K562 (cell line): ENCODE measurements around the gene SNX1. TPM values are rescaled to one million over a fixed set of nuclear protein-coding genes. Genes with fewer than 3 reads are reported as not detected.

Experiments
- ATAC-seq: fragments of 200-7000 bp; cut with Tn5 transposase; 3 replicates; pipeline ENCODE4 v1.9.1; 2020; ENCODE audit warnings: moderate library complexity
- BruUV-seq: library from RNA; stranded (reverse); fragments of 400-500 nt; replicated peaks from 2 replicates; lab custom pipeline; 2021; lab: Mats Ljungman, UMichigan
- CTCF ChIA-PET: fragments of 300-600 bp; formaldehyde crosslinking; extraction: SDS; loops from one replicate; lab custom pipeline; 2021; ENCODE audit warnings: low intra/inter-chr PET ratio; lab: Yijun Ruan, JAX
- POLR2A ChIA-PET: fragments of 300-600, 350-650 bp; sonication (Branson Sonifier 250); formaldehyde crosslinking; extraction: SDS; loops from one replicate; lab custom pipeline; 2021; ENCODE audit warnings: antibody characterized with exemption, inconsistent platforms; lab: Yijun Ruan, JAX
- DNase-seq, 4 experiments: peaks; one replicate each; pipeline versions ENCODE4 v3.0.0 to v3.0.0-alpha.2; 2011 to 2018; ENCODE audit warnings: low spot score in 3 of 4, mixed read lengths in 3 of 4; ENCODE audit errors: extremely low read depth in 1 of 4
- FAIRE-seq: peaks from 2 replicates; lab custom pipeline; 2011; peaks lifted over from hg19 to GRCh38; lab: Jason Lieb, UNC
- H2AFZ ChIP-seq: 2 replicates; pipeline ENCODE4 v1.6.0; 2011; ENCODE audit warnings: low read depth, low read length, control low read depth, inconsistent platforms
- H3K27ac ChIP-seq: fragments of 200-600 bp; 3 replicates; pipeline ENCODE4 v1.8.0; 2011; ENCODE audit warnings: low read depth, mild to moderate bottlenecking, control low read depth, inconsistent platforms, low read length, moderate library complexity, mixed read lengths; ENCODE audit errors: extremely low read depth
- H3K27me3 ChIP-seq, 2 experiments: fragments of 300-600 bp in 1 of 2; 2 replicates in 1 of 2; 3 replicates in 1 of 2; pipeline versions ENCODE4 v1.6.0 to v1.8.0; 2011; ENCODE audit warnings: inconsistent platforms in 2 of 2, low read length in 2 of 2, mild to moderate bottlenecking in 1 of 2, mixed read lengths in 1 of 2, moderate library complexity in 1 of 2; ENCODE audit not compliant: control insufficient read depth in 2 of 2, insufficient read depth in 2 of 2
- H3K36me3 ChIP-seq: fragments of 300-600 bp; 3 replicates; pipeline ENCODE4 v1.8.0; 2011; ENCODE audit warnings: mild to moderate bottlenecking, low read length, inconsistent platforms; ENCODE audit not compliant: control insufficient read depth, insufficient read depth
- H3K4me1 ChIP-seq, 2 experiments: fragments of 200-600 bp in 1 of 2; replicated peaks in 1 of 2; 2 replicates in 1 of 2; 3 replicates in 1 of 2; pipeline versions ENCODE4 v1.5.1 to v1.8.0; 2011; ENCODE audit warnings: inconsistent platforms in 2 of 2, low read length in 2 of 2, mild to moderate bottlenecking in 1 of 2, mixed read lengths in 1 of 2, moderate library complexity in 1 of 2; ENCODE audit not compliant: control insufficient read depth in 2 of 2, insufficient read depth in 2 of 2
- H3K4me2 ChIP-seq: 2 replicates; pipeline ENCODE4 v1.6.1; 2011; ENCODE audit warnings: low read length, control low read depth, inconsistent platforms, mixed read lengths; ENCODE audit not compliant: insufficient read depth
- H3K4me3 ChIP-seq: fragments of 200-600 bp; sonication (generic), shearing (Covaris generic); 2 replicates; pipeline ENCODE4 v1.5.1; 2016; ENCODE audit warnings: control low read depth, inconsistent platforms
- H3K79me2 ChIP-seq: fragments of 200-600 bp; 3 replicates; pipeline ENCODE4 v1.8.0; 2011; ENCODE audit warnings: low read length, inconsistent platforms; ENCODE audit not compliant: control insufficient read depth, insufficient read depth
- H3K9ac ChIP-seq, 2 experiments: 2 replicates each; pipeline versions ENCODE4 v1.6.0 to v1.6.1; 2011; ENCODE audit warnings: low read depth in 2 of 2, low read length in 2 of 2, control low read depth in 1 of 2, inconsistent platforms in 1 of 2, mild to moderate bottlenecking in 1 of 2, mixed read lengths in 1 of 2; ENCODE audit not compliant: insufficient read depth in 1 of 2
- H3K9me1 ChIP-seq: one replicate; pipeline ENCODE4 v1.6.0; 2011; ENCODE audit warnings: inconsistent platforms, mild to moderate bottlenecking, low read length, moderate library complexity; ENCODE audit not compliant: control insufficient read depth, insufficient read depth
- H3K9me3 ChIP-seq: replicated peaks from 2 replicates; pipeline ENCODE4 v1.5.1; 2011; ENCODE audit warnings: low read depth, low read length, inconsistent platforms; ENCODE audit not compliant: control insufficient read depth, insufficient read depth
- H4K20me1 ChIP-seq: replicated peaks from 2 replicates; pipeline ENCODE4 v1.6.1; 2011; ENCODE audit warnings: low read length, inconsistent platforms, mixed read lengths; ENCODE audit not compliant: control insufficient read depth, insufficient read depth
- ATF1 ChIP-seq, 2 experiments: fragments of 450-650 bp in 1 of 2; IDR thresholded peaks; 2 replicates each; pipeline ENCODE4 v1.6.1; 2016; ENCODE audit warnings: missing compliant biosample characterization in 1 of 2, missing genetic modification characterization in 1 of 2
- CCNT2 ChIP-seq: IDR thresholded peaks from 2 replicates; pipeline ENCODE4 v1.6.1; 2011; ENCODE audit warnings: borderline replicate concordance, low read depth, mild to moderate bottlenecking, moderate library complexity, mixed read lengths, low read length; ENCODE audit not compliant: insufficient read length; ENCODE audit errors: extremely low read depth
- DMBX1 ChIP-seq: fragments of 250-450 bp; sonication (Bioruptor Pico); IDR thresholded peaks from 2 replicates; pipeline ENCODE4 v1.8.0; 2022; ENCODE audit warnings: inconsistent platforms, mild to moderate bottlenecking, moderate library complexity, borderline replicate concordance
- IRF2 ChIP-seq: sonication (generic); formaldehyde crosslinking; IDR thresholded peaks from 2 replicates; pipeline ENCODE4 v1.8.1; 2022; ENCODE audit warnings: mild to moderate bottlenecking, missing genetic modification reagents
- KAT8 ChIP-seq: fragments of 450-650 bp; IDR thresholded peaks from 2 replicates; pipeline ENCODE4 v1.6.1; 2016; ENCODE audit warnings: low read depth, mild to moderate bottlenecking
- POLR2G ChIP-seq: fragments of 200-400 bp; formaldehyde crosslinking; IDR thresholded peaks from 2 replicates; pipeline ENCODE4 v1.6.1; 2017; ENCODE audit warnings: low read depth, mild to moderate bottlenecking, antibody characterized with exemption, low read length, moderate library complexity
- ZFP91 ChIP-seq: sonication (generic); formaldehyde crosslinking; IDR thresholded peaks from 2 replicates; pipeline ENCODE4 v1.8.0; 2022; ENCODE audit warnings: mild to moderate bottlenecking, missing genetic modification reagents
- ZNF316 ChIP-seq: fragments of 450-650 bp; IDR thresholded peaks from 2 replicates; pipeline ENCODE4 v1.6.1; 2016
- WGBS: fragments of 100-300 bp; shearing (Covaris generic); methylation state at CpG from one replicate; pipeline ENCODE4 v1.1.6; 2016; ENCODE audit warnings: low coverage, mixed read lengths; ENCODE audit not compliant: insufficient coverage; ENCODE audit errors: missing lambda C conversion rate; 5-methylcytosine and 5-hydroxymethylcytosine counted together
- in situ Hi-C: fragments of 300-500 bp; cut with MboI; formaldehyde crosslinking; loops from 4 replicates; pipeline ENCODE4 v1.15.0; 2018; ENCODE audit warnings: inconsistent platforms, mixed read lengths
- intact Hi-C: fragments of 100-400 bp; cut with micrococcal nuclease; formaldehyde crosslinking; loops from 2 replicates; pipeline ENCODE4 v1.14.2; 2022
- polyA plus RNA-seq, 8 experiments: library from polyadenylated mRNA; depleted of rRNA in 4 of 8; stranded (reverse) in 5 of 8; unstranded in 3 of 8; fragments of >200 nt; fragmentation: Nextera tagmentation in 2 of 8; fragmentation: Illumina TruSeq in 1 of 8; extraction: Ambion mirVana in 2 of 8; extraction: Trizol in 1 of 8; gene quantifications; 2 replicates each; pipeline versions ENCODE4 v1.2.1 to v1.2.3, GENCODE V29; 2011 to 2014; ENCODE audit warnings: inconsistent platforms in 1 of 8, missing spikeins in 1 of 8
- total RNA-seq, 7 experiments: library from RNA; depleted of rRNA in 6 of 7; stranded (reverse); fragments of >200 nt in 6 of 7; fragmentation: Illumina TruSeq in 2 of 7; extraction: Trizol in 2 of 7; gene quantifications; 2 replicates each; pipeline versions ENCODE4 v1.2.1 to v1.2.3, GENCODE V29; 2011 to 2021; ENCODE audit warnings: low replicate concordance in 1 of 7
- TF ChIP-seq, protein P1 (sequence below): sonication (generic); formaldehyde crosslinking; IDR thresholded peaks from 2 replicates; pipeline ENCODE4 v1.8.0; 2023; ENCODE audit warnings: mild to moderate bottlenecking, missing genetic modification reagents
- TF ChIP-seq, protein P2 (sequence below): fragments of 250-450 bp; sonication (Bioruptor Pico); IDR thresholded peaks from 2 replicates; pipeline ENCODE4 v1.5.0; 2021; ENCODE audit warnings: mild to moderate bottlenecking, borderline replicate concordance

Gene SNX1
- total and polyA plus RNA-seq, 9 of the 15 experiments (the other 6 are each of a cell fraction or from before 2014, with no cell fraction given) = 11.0 to 105 (median 59.9) TPM

- CTCF ChIA-PET = no interaction called here
- peaks cover 16 to 54% of the 10 kb centered on the region in 2 experiments; a peak in 4 of 5 replicates for H3K4me1 ChIP-seq
- no peak overlapping the region for H3K27ac ChIP-seq
- H3K4me3 ChIP-seq = no peak overlapping the region
- DNase-seq (no peak), ATAC-seq (no peak), FAIRE-seq (no peak)
- H2AFZ ChIP-seq = no peak overlapping the region
- WGBS = 84% methylated on average over 26 of the region's 27 CpGs
- POLR2A ChIA-PET = interaction anchor here (0.6 to 3.3 kb wide), 11 partner anchors 8 to 897 kb away, joined by 3 to 36 read pairs (median 4); partner anchors contain the start of gene PPIB
- intact Hi-C loops = loop anchor here (2.0 to 10.0 kb wide), 4 partner anchors 58 to 685 kb away; partner anchors contain the start of gene SNX1
- peaks cover 32% of the 10 kb centered on the region for H3K36me3 ChIP-seq
- no peaks in the 10 kb centered on the region; the same call in 1 of the 2 replicates for H4K20me1 ChIP-seq
- H3K9me3 ChIP-seq = no peaks in the 10 kb centered on the region
- no peaks in the 10 kb centered on the region for H3K27me3 ChIP-seq
- H3K9me1 ChIP-seq = peaks cover 4% of the 10 kb centered on the region
- TSS peak; percentile 37 for BruUV-seq
- H3K9ac ChIP-seq = peak overlapping the region in 1 of 2 experiments; percentile 74; a peak in 2 of 4 replicates
- H3K4me2 ChIP-seq = no peak overlapping the region
- no peaks in the 10 kb centered on the region for H3K79me2 ChIP-seq
- in situ Hi-C loops = no loop called here
- TF ChIP-seq KAT8 (no peak), ATF1 (CRISPR knock-in tag; IDR thresholded peaks at IDR 0.05) (no peak), ATF1 (tag; IDR thresholded peaks at IDR 0.05) (no peak), CCNT2 (no peak), DMBX1 (CRISPR knock-in tag) (no peak), ZFP91 (CRISPR knock-in tag) (no peak), POLR2G (peak; percentile 49; the same call in 1 of the 2 replicates), ZNF316 (no peak), IRF2 (CRISPR knock-in tag) (no peak)
- TF ChIP-seq, protein P1, sequence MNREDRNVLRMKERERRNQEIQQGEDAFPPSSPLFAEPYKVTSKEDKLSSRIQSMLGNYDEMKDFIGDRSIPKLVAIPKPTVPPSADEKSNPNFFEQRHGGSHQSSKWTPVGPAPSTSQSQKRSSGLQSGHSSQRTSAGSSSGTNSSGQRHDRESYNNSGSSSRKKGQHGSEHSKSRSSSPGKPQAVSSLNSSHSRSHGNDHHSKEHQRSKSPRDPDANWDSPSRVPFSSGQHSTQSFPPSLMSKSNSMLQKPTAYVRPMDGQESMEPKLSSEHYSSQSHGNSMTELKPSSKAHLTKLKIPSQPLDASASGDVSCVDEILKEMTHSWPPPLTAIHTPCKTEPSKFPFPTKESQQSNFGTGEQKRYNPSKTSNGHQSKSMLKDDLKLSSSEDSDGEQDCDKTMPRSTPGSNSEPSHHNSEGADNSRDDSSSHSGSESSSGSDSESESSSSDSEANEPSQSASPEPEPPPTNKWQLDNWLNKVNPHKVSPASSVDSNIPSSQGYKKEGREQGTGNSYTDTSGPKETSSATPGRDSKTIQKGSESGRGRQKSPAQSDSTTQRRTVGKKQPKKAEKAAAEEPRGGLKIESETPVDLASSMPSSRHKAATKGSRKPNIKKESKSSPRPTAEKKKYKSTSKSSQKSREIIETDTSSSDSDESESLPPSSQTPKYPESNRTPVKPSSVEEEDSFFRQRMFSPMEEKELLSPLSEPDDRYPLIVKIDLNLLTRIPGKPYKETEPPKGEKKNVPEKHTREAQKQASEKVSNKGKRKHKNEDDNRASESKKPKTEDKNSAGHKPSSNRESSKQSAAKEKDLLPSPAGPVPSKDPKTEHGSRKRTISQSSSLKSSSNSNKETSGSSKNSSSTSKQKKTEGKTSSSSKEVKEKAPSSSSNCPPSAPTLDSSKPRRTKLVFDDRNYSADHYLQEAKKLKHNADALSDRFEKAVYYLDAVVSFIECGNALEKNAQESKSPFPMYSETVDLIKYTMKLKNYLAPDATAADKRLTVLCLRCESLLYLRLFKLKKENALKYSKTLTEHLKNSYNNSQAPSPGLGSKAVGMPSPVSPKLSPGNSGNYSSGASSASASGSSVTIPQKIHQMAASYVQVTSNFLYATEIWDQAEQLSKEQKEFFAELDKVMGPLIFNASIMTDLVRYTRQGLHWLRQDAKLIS (CRISPR knock-in tag) = no peak
- TF ChIP-seq, protein P2, sequence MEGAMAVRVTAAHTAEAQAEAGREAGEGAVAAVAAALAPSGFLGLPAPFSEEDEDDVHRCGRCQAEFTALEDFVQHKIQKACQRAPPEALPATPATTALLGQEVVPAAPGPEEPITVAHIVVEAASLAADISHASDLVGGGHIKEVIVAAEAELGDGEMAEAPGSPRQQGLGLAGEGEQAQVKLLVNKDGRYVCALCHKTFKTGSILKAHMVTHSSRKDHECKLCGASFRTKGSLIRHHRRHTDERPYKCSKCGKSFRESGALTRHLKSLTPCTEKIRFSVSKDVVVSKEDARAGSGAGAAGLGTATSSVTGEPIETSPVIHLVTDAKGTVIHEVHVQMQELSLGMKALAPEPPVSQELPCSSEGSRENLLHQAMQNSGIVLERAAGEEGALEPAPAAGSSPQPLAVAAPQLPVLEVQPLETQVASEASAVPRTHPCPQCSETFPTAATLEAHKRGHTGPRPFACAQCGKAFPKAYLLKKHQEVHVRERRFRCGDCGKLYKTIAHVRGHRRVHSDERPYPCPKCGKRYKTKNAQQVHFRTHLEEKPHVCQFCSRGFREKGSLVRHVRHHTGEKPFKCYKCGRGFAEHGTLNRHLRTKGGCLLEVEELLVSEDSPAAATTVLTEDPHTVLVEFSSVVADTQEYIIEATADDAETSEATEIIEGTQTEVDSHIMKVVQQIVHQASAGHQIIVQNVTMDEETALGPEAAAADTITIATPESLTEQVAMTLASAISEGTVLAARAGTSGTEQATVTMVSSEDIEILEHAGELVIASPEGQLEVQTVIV (CRISPR knock-in tag) = no peak
Observed at GRCh38 chr15:64152507-64153387, 57.0 kb downstream of the SNX1 start.
